PC-9 (cell line): ENCODE data around the gene COL4A1. TPM values are rescaled to one million over a fixed set of nuclear protein-coding genes. Genes with fewer than 3 reads are reported as not detected.

Experiments
- BruUV-seq: library from RNA; stranded (reverse); fragments of 400-500 nt; replicated peaks from 2 replicates; lab custom pipeline; 2021; lab: Mats Ljungman, UMichigan
- CTCF ChIA-PET: fragments of 300-600 bp; sonication (Branson Sonifier 250); formaldehyde crosslinking; loops from one replicate; lab custom pipeline; 2022; ENCODE audit warnings: antibody characterized with exemption; lab: Charles Lee
- POLR2A ChIA-PET: fragments of 300-600 bp; sonication (Branson Sonifier 250); formaldehyde crosslinking; loops from one replicate; lab custom pipeline; 2022; ENCODE audit warnings: antibody characterized with exemption; ENCODE audit not compliant: unreplicated experiment; lab: Charles Lee
- DNase-seq, 2 experiments: peaks; one replicate each; pipeline versions ENCODE4 v3.0.0 to v3.0.0-alpha.2; 2015 to 2022; ENCODE audit warnings: mixed read lengths in 1 of 2
- H2AFZ ChIP-seq: fragments of 200-600 bp; sonication (generic); 2 replicates; pipeline ENCODE4 v1.8.1; 2017; ENCODE audit warnings: antibody characterized with exemption
- H3F3A ChIP-seq: fragments of 200-600 bp; sonication (generic); 2 replicates; pipeline ENCODE4 v1.8.1; 2017; ENCODE audit warnings: antibody characterized with exemption, mild to moderate bottlenecking, low read depth; ENCODE audit not compliant: insufficient read depth
- H3K27ac ChIP-seq: fragments of 200-600 bp; sonication (generic); 2 replicates; pipeline ENCODE4 v1.6.1; 2016; ENCODE audit warnings: mixed run types
- H3K27me3 ChIP-seq: fragments of 200-600 bp; sonication (generic); 2 replicates; pipeline ENCODE4 v1.6.1; 2016; ENCODE audit warnings: low read depth, mixed run types; ENCODE audit not compliant: insufficient read depth
- H3K36me3 ChIP-seq: fragments of 200-600 bp; sonication (generic); 2 replicates; pipeline ENCODE4 v1.6.1; 2016; ENCODE audit warnings: low read depth, mixed run types
- H3K4me1 ChIP-seq: fragments of 200-600 bp; sonication (generic); replicated peaks from 2 replicates; pipeline ENCODE4 v1.6.1; 2016; ENCODE audit warnings: mixed run types; ENCODE audit not compliant: insufficient read depth
- H3K4me2 ChIP-seq: fragments of 200-600 bp; sonication (generic); 2 replicates; pipeline ENCODE4 v1.6.1; 2017; ENCODE audit warnings: mixed run types
- H3K4me3 ChIP-seq: fragments of 200-600 bp; sonication (generic); 2 replicates; pipeline ENCODE4 v1.6.1; 2016; ENCODE audit warnings: mixed run types
- H3K79me2 ChIP-seq: fragments of 200-600 bp; sonication (generic); 2 replicates; pipeline ENCODE4 v1.6.1; 2017; ENCODE audit warnings: low read depth, mixed run types
- H3K9me2 ChIP-seq: fragments of 200-600 bp; sonication (generic); 2 replicates; pipeline ENCODE4 v1.8.1; 2017; ENCODE audit warnings: mild to moderate bottlenecking; ENCODE audit not compliant: insufficient read depth
- H3K9me3 ChIP-seq: fragments of 200-600 bp; sonication (generic); 2 replicates; pipeline ENCODE4 v1.8.1; 2016; ENCODE audit warnings: low read depth; ENCODE audit not compliant: insufficient read depth
- H4K20me1 ChIP-seq: fragments of 200-600 bp; sonication (generic); 2 replicates; pipeline ENCODE4 v1.8.1; 2017; ENCODE audit not compliant: insufficient read depth
- EZH2 ChIP-seq: fragments of 200-600 bp; sonication (generic); IDR thresholded peaks from 2 replicates; pipeline ENCODE4 v1.8.0; 2017; ENCODE audit warnings: antibody characterized with exemption, low read depth
- intact Hi-C: fragments of 100-400 bp; cut with micrococcal nuclease; formaldehyde crosslinking; loops from one replicate; pipeline ENCODE4 v1.10.0; 2022; ENCODE audit not compliant: unreplicated experiment
- total RNA-seq: library from RNA; stranded (reverse); gene quantifications from 2 replicates; pipeline ENCODE4 v1.2.3, GENCODE V29; 2021
- TF ChIP-seq, protein P1 (sequence below): fragments of 200-600 bp; sonication (generic); conservative IDR thresholded peaks from 2 replicates; pipeline ENCODE4 v1.6.1; 2017; ENCODE audit warnings: mixed run types, antibody characterized with exemption, mild to moderate bottlenecking, moderate library complexity

COL4A1 gene
- total RNA-seq, 1 experiment from 2014 or later = 24.5 TPM

DNA sequence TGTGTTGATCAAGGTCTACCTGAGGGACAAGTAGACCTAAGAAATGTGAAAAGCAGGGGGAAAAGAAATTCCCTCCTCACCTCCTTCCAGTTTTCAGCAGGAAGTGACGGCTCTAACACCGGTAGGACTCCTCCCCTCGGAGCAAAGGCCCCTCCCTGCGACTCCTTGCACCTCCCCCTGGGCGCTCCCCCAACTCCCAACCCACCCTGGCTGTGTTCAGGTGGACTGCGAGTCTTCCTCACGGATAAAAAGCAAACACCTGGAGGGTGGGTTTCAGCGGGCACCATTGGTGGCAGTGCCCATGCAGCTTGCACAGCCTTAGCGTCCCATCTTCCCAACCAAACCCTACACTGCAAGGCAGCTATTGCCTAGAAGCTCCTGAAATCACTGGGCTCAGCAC, 124.5 kb downstream of the COL4A1 start:
- Histone ChIP-seq H3K36me3 (no peaks in the 10 kb centered on the region), H3K9me2 (no peaks in the 10 kb centered on the region), H3K9me3 (no peaks in the 10 kb centered on the region), H4K20me1 (no peaks in the 10 kb centered on the region), H3K27ac (no peak overlapping the region), H3F3A (no peaks in the 10 kb centered on the region; the same call in 1 of the 2 replicates), H3K79me2 (no peaks in the 10 kb centered on the region), H3K4me3 (no peak overlapping the region), H2AFZ (no peak overlapping the region), H3K4me2 (no peak overlapping the region), H3K27me3 (no peaks in the 10 kb centered on the region), H3K4me1 (peaks cover 30% of the 10 kb centered on the region)
- intact Hi-C loops = no loop called here
- DNase-seq = peak in 1 of 2 experiments; percentile 2
- ChIA-PET CTCF (no interaction called here), POLR2A (no interaction called here)
- TF ChIP-seq, protein P1, sequence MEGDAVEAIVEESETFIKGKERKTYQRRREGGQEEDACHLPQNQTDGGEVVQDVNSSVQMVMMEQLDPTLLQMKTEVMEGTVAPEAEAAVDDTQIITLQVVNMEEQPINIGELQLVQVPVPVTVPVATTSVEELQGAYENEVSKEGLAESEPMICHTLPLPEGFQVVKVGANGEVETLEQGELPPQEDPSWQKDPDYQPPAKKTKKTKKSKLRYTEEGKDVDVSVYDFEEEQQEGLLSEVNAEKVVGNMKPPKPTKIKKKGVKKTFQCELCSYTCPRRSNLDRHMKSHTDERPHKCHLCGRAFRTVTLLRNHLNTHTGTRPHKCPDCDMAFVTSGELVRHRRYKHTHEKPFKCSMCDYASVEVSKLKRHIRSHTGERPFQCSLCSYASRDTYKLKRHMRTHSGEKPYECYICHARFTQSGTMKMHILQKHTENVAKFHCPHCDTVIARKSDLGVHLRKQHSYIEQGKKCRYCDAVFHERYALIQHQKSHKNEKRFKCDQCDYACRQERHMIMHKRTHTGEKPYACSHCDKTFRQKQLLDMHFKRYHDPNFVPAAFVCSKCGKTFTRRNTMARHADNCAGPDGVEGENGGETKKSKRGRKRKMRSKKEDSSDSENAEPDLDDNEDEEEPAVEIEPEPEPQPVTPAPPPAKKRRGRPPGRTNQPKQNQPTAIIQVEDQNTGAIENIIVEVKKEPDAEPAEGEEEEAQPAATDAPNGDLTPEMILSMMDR = no peak
- TF ChIP-seq EZH2 = no peak
- BruUV-seq = no TSS peak

DNA sequence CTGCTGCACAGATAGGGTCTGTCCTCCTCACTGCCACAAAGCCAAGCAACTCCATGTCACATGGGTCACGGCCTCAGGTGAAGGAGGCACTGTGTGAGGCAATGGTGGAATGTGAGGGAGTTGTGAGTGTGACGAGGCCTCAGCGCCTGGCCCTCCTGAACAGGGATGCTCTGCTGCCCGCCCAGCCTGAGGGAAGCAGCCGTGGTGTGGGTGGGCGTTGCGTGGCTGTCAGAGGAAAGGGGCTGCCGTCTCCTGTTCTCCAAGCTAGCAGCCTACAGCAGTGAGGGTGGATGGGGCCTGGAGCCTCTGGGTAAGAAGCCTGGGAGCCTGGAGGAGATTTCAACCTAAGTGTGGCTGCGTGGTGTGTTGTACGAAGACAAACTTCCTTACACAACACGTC, 125.0 kb downstream of the COL4A1 start:
- no peaks in the 10 kb centered on the region for H3K79me2 ChIP-seq
- TF ChIP-seq, protein P1 = no peak
- DNase-seq = no peak

DNA sequence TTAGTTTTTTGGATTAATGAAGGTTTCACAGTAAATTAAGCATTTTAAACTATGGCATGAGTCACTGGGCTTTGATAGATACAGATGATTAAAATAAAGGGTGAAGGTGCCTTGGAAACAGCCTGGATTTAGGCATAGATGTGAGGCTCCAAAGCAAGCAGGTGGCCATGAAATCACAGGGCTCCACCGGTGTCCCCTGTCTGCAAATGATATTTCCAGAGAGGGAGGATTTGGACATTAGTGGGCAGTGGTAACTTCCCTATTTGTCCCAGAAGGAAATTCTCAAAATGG, 127.2 kb downstream of the COL4A1 start:
- POLR2A ChIA-PET = interaction anchor here (0.7 to 0.8 kb wide), 2 partner anchors 414 to 690 kb away, joined by 4 to 7 read pairs; no protein-coding TSS in a partner anchor
- Histone ChIP-seq H3K4me1 (peaks cover 33% of the 10 kb centered on the region), H3K9me3 (no peaks in the 10 kb centered on the region), H3K9me2 (no peaks in the 10 kb centered on the region), H3K27me3 (no peaks in the 10 kb centered on the region), H2AFZ (no peak overlapping the region), H3K27ac (peak overlapping the region; percentile 32), H3F3A (no peaks in the 10 kb centered on the region; the same call in 1 of the 2 replicates), H3K4me2 (peak overlapping the region; percentile 37; the same call in 1 of the 2 replicates), H3K4me3 (no peak overlapping the region), H4K20me1 (no peaks in the 10 kb centered on the region), H3K36me3 (peaks cover 5% of the 10 kb centered on the region; the same call in 1 of the 2 replicates), H3K79me2 (no peaks in the 10 kb centered on the region)
- CTCF ChIA-PET = no interaction called here
- BruUV-seq = no TSS peak
- intact Hi-C loops = no loop called here
- TF ChIP-seq, protein P1 = no peak
- TF ChIP-seq EZH2 = no peak
- DNase-seq = no peak

More for the DNA sequence above, 125.0 kb downstream of the COL4A1 start:
- Histone ChIP-seq H3K27me3 (no peaks in the 10 kb centered on the region), H3K36me3 (peaks cover 5% of the 10 kb centered on the region; the same call in 1 of the 2 replicates), H3K4me1 (peaks cover 33% of the 10 kb centered on the region), H3K27ac (no peak overlapping the region), H3K9me2 (no peaks in the 10 kb centered on the region), H3F3A (no peaks in the 10 kb centered on the region; the same call in 1 of the 2 replicates), H3K9me3 (no peaks in the 10 kb centered on the region), H3K4me2 (no peak overlapping the region), H4K20me1 (no peaks in the 10 kb centered on the region), H2AFZ (no peak overlapping the region), H3K4me3 (no peak overlapping the region)
- BruUV-seq = no TSS peak
- CTCF ChIA-PET = no interaction called here
- intact Hi-C loops = no loop called here
- POLR2A ChIA-PET = no interaction called here
